Fibroblast of lung (primary cell): ENCODE results near the gene FCGBP. TPM values are rescaled to one million over a fixed set of nuclear protein-coding genes. Genes with fewer than 3 reads are reported as not detected.

Experiments
- DNase-seq, 2 donors: peaks; one replicate each; pipeline versions ENCODE4 v3.0.0 to v3.0.0-alpha.2; 2010; ENCODE audit warnings: low read depth in 2 of 2
- H2AFZ ChIP-seq: 2 replicates; pipeline ENCODE4 v1.5.1; 2012; ENCODE audit warnings: low read length, control low read depth, inconsistent platforms
- H3K27ac ChIP-seq: 2 replicates; pipeline ENCODE4 v1.5.1; 2011; ENCODE audit warnings: low read length, control low read depth; ENCODE audit not compliant: insufficient read depth
- H3K27me3 ChIP-seq: 2 replicates; pipeline ENCODE4 v1.5.1; 2011; ENCODE audit warnings: mild to moderate bottlenecking, low read length; ENCODE audit not compliant: control insufficient read depth, insufficient read depth
- H3K36me3 ChIP-seq: 2 replicates; pipeline ENCODE4 v1.5.1; 2011; ENCODE audit warnings: low read length; ENCODE audit not compliant: control insufficient read depth, insufficient read depth
- H3K4me1 ChIP-seq: 2 replicates; pipeline ENCODE4 v1.5.1; 2011; ENCODE audit warnings: low read length; ENCODE audit not compliant: control insufficient read depth, insufficient read depth; ENCODE audit errors: extremely low read depth
- H3K4me2 ChIP-seq: 2 replicates; pipeline ENCODE4 v1.5.1; 2011; ENCODE audit warnings: low read length, control low read depth; ENCODE audit not compliant: insufficient read depth; ENCODE audit errors: extremely low read depth
- H3K4me3 ChIP-seq, 4 experiments: fragments of 200-600 bp in 1 of 4; sonication (generic) in 1 of 4; replicated peaks in 1 of 4; 2 replicates each; pipeline ENCODE4 v1.5.1; 2011 to 2016; ENCODE audit warnings: low read length in 4 of 4, low read depth in 3 of 4, mild to moderate bottlenecking in 3 of 4, control low read depth in 2 of 4, inconsistent platforms in 1 of 4, mixed read lengths in 1 of 4; ENCODE audit not compliant: insufficient read depth in 1 of 4; ENCODE audit errors: control extremely low read depth in 1 of 4
- H3K79me2 ChIP-seq: 2 replicates; pipeline ENCODE4 v1.5.1; 2012; ENCODE audit warnings: mild to moderate bottlenecking, low read length, inconsistent platforms; ENCODE audit not compliant: control insufficient read depth, insufficient read depth
- H3K9ac ChIP-seq: 2 replicates; pipeline ENCODE4 v1.5.1; 2011; ENCODE audit warnings: mild to moderate bottlenecking, low read length, control low read depth; ENCODE audit not compliant: insufficient read depth
- H3K9me3 ChIP-seq: 2 replicates; pipeline ENCODE4 v1.5.1; 2012; ENCODE audit warnings: low read depth, low read length; ENCODE audit not compliant: control insufficient read depth, insufficient read depth
- H4K20me1 ChIP-seq: 2 replicates; pipeline ENCODE4 v1.5.1; 2011; ENCODE audit warnings: low read length; ENCODE audit not compliant: control insufficient read depth, insufficient read depth; ENCODE audit errors: extremely low read depth
- EZH2 ChIP-seq: IDR thresholded peaks from 2 replicates; pipeline ENCODE4 v1.5.1; 2012; ENCODE audit warnings: low read length, control low read depth, mild to moderate bottlenecking; ENCODE audit errors: missing control alignments
- polyA minus RNA-seq: library from RNA; depleted of rRNA, polyadenylated mRNA; stranded (reverse); fragments of >200 nt; gene quantifications from 2 replicates; pipeline ENCODE4 v1.2.3, GENCODE V29; 2011; ENCODE audit warnings: low replicate concordance
- polyA plus RNA-seq, 2 donors: library from polyadenylated mRNA; depleted of rRNA in 1 of 2; stranded (reverse) in 1 of 2; unstranded in 1 of 2; fragments of >200 nt; gene quantifications; 2 replicates each; pipeline ENCODE4 v1.2.1, GENCODE V29; 2011 to 2012; ENCODE audit warnings: missing spikeins in 1 of 2
- total RNA-seq: library from RNA; depleted of rRNA; stranded (reverse); fragments of >200 nt; gene quantifications from 2 replicates; pipeline ENCODE4 v1.2.1, GENCODE V29; 2014
- TF ChIP-seq, protein P1 (sequence below), 2 donors: IDR thresholded peaks in 1 of 2; conservative IDR thresholded peaks in 1 of 2; 1 replicate in 1 of 2; 2 replicates in 1 of 2; pipeline ENCODE4 v1.5.1; 2011 to 2012; ENCODE audit warnings: low read length in 2 of 2, control low read depth in 1 of 2, inconsistent platforms in 1 of 2, low read depth in 1 of 2, mild to moderate bottlenecking in 1 of 2

The FCGBP gene
- total RNA-seq (0.33 and 0.51 TPM in 2 replicates), polyA plus RNA-seq (0.01 and 0.02 TPM in 2 replicates), polyA minus RNA-seq (0.16 and 5.3 TPM in 2 replicates)
- polyA plus RNA-seq (2012): 0.05 TPM in 2 replicates

DNA sequence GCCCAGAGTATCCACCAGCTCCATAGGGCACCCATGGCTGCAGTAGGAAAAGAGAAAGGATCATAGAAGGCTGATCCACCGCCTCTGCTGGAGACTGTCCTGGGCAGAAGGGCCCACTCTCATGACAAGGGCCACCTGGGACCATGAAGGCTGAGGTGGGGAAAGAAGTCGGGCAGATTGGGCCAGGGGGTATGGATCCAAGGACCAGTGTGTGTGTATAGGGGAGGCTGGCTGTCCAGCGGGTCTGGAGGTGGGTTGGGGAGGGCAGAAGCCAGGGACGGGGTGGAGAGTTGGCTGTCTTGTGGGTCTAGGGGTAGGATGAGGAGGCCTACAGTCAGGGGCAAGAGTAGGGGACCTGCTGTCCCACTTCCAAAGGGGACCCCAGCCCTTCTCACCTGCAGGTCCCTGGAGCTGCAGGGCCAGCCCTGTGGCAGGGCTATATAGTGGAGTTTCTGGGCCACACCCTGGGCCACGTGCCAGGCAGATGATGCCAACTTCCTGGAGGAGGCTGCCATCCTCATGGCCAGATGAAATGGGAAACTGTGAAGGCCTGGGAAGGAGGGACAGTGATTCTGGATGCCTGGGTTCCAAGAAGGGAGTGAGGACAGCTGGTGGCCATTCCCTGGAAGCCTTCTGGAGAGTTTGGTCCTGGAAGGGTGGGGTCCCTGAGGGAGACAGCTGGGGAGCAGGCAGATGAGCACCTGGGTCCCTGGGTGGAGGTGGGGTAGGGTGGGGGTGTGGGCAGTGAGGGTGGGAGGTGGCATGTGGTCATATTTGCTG is at the start of gene FCGBP:
Gene FCGBP (minus strand): TSS at position 51 of the 780 bp plus-strand sequence.
- TF ChIP-seq, protein P1, sequence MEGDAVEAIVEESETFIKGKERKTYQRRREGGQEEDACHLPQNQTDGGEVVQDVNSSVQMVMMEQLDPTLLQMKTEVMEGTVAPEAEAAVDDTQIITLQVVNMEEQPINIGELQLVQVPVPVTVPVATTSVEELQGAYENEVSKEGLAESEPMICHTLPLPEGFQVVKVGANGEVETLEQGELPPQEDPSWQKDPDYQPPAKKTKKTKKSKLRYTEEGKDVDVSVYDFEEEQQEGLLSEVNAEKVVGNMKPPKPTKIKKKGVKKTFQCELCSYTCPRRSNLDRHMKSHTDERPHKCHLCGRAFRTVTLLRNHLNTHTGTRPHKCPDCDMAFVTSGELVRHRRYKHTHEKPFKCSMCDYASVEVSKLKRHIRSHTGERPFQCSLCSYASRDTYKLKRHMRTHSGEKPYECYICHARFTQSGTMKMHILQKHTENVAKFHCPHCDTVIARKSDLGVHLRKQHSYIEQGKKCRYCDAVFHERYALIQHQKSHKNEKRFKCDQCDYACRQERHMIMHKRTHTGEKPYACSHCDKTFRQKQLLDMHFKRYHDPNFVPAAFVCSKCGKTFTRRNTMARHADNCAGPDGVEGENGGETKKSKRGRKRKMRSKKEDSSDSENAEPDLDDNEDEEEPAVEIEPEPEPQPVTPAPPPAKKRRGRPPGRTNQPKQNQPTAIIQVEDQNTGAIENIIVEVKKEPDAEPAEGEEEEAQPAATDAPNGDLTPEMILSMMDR (conservative IDR thresholded peaks at IDR 0.05 in 1 of 2, IDR thresholded peaks at IDR 0.05 in 1 of 2; ENCODE audit: low read depth in 1 of 2, low read length in 2 of 2): no peak
- no peak for TF ChIP-seq EZH2
- no peak for DNase-seq
- no peaks in the 10 kb centered on the region for H3K36me3 ChIP-seq
- no peaks in the 10 kb centered on the region for H3K27me3 ChIP-seq
- no peak within 1 kb of the TSS for H3K4me2 ChIP-seq
- no peaks in the 10 kb centered on the region for H3K9me3 ChIP-seq
- H3K4me1 ChIP-seq: no peaks in the 10 kb centered on the region
- H3K9ac ChIP-seq: no peak within 1 kb of the TSS
- no peak within 1 kb of the TSS for H3K27ac ChIP-seq
- no peaks in the 10 kb centered on the region for H3K79me2 ChIP-seq
- no peaks in the 10 kb centered on the region for H4K20me1 ChIP-seq
- H2AFZ ChIP-seq: no peak within 1 kb of the TSS
- no peak within 1 kb of the TSS for H3K4me3 ChIP-seq

DNA sequence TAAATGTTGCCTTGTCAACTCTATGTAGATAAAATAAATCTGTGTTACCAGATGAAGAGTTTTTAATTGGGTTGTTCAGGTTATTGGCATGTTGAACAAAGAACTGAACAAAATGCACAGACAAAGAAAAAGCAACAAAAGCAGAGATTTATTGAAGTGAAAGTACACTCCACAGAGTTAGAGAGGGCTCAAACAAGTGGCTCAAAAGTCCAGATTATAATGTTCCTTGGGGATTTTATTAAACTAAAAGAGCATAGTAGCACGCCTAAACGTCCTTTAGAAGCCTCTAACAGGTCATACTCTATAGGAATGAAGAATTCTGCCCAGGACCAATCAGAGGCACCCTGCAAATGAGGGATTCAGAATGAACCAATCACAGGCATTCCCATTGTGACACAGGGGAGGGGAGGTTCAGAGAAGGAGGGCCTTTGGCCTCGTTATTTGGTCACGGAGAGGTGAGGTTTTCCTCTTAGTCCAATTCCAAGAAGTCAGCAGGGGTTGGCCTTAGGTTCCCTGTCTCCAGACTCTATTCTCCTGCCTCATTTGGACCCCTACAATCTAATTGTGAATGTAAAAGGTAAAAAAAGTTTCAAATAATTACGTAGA is 49.4 kb upstream of the FCGBP start:
- H4K20me1 ChIP-seq: no peaks in the 10 kb centered on the region
- H3K27ac ChIP-seq: no peak overlapping the region
- no peaks in the 10 kb centered on the region for H3K27me3 ChIP-seq
- no peak overlapping the region for H3K9ac ChIP-seq
- TF ChIP-seq EZH2: no peak
- TF ChIP-seq, protein P1 (conservative IDR thresholded peaks at IDR 0.05 in 1 of 2, IDR thresholded peaks at IDR 0.05 in 1 of 2; ENCODE audit: low read depth in 1 of 2, low read length in 2 of 2): no peak
- H3K4me2 ChIP-seq: no peak overlapping the region
- peaks cover 13% of the 10 kb centered on the region for H3K36me3 ChIP-seq
- H3K4me1 ChIP-seq: no peaks in the 10 kb centered on the region
- no peaks in the 10 kb centered on the region for H3K9me3 ChIP-seq
- H3K79me2 ChIP-seq: no peaks in the 10 kb centered on the region
- no peak overlapping the region for H2AFZ ChIP-seq
- H3K4me3 ChIP-seq: no peak overlapping the region
- no peak for DNase-seq

DNA sequence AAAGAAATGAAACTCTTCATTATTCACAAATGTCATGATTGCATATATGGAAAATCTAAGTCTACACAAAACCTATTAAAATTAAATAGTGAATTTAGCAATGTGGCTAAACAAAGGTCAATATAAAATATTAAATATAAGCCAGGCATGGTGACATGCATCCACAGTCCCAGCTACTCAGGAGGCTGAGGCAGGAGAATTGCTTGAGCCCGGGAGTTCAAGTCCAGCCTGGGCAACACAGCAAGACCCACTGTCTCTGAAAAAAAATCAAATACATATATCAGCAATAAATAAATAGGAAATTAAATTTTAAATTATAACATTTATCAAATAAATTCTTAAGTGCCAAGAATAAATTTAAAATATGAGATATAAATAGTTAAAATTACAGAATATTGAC is 48.4 kb upstream of the FCGBP start:
- DNase-seq: no peak
- Histone ChIP-seq H3K9ac (no peak overlapping the region), H4K20me1 (no peaks in the 10 kb centered on the region), H3K4me2 (no peak overlapping the region), H2AFZ (no peak overlapping the region), H3K27me3 (no peaks in the 10 kb centered on the region), H3K9me3 (no peaks in the 10 kb centered on the region), H3K4me1 (no peaks in the 10 kb centered on the region), H3K27ac (no peak overlapping the region), H3K4me3 (no peak overlapping the region), H3K36me3 (peaks cover 15% of the 10 kb centered on the region), H3K79me2 (no peaks in the 10 kb centered on the region)
- TF ChIP-seq, protein P1 (conservative IDR thresholded peaks at IDR 0.05 in 1 of 2, IDR thresholded peaks at IDR 0.05 in 1 of 2; ENCODE audit: low read depth in 1 of 2, low read length in 2 of 2): no peak
- TF ChIP-seq EZH2: no peak
